Stimulated activated CD8-positive, alpha-beta memory T cell treated with anti-CD3 and anti-CD28 coated beads, Interleukin-4, amount 100 ng/mL, for 4 hours (primary cell): ENCODE data around the gene GSTP1.
A peak's percentile ranks its signal among the peaks of the same experiment; 100 is the strongest.
"Not testable (repeated sequence)": the region's sequence is repeated elsewhere in the genome, so short reads cannot be mapped to it uniquely, and the experiment has no call there.

ENCODE experiments used
- DNase-seq, 2 donors: peaks; one replicate each; pipeline ENCODE4 v3.0.0-alpha.2; 2020; ENCODE audit warnings: low read depth in 2 of 2, low spot score in 1 of 2

The GSTP1 gene

DNA sequence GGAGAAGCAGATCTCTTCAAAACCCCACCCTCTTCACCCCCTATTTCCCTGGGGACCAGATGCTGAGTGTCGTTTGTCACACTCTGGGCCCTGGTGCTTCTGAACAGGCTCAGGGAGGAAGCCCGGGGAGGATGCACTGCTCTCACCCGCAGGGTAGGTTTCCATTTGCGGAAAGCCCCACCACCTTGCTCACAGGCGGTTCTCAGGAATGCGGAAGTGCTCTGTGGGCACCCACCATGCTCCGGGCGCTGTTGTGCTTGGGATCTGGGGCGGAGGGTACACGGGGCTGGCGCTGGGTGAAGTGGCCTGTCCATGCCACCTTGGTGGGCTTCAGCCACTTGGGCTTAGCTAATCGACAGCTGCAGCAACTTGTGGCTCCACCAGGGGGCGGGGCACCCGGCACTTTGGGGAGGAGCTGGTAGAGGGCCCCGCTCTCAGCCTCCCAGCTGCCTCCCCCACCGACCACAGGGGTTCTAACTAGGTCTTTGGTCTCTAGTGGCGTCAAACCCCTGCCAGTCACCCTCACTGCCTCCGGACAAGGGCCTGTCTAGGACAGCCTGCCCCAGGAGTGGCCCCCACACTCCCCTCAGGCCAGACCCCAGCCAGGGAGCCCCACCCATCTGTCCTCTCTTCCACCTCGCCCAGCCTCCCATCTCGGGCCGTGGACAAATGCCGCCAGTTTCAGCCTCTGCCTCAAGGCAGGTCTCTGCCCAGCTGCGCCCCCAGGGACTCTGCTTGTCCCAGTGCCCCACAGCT lies 30.5 kb downstream of the GSTP1 start:
- peak; percentile 70 to 74 for DNase-seq

DNA sequence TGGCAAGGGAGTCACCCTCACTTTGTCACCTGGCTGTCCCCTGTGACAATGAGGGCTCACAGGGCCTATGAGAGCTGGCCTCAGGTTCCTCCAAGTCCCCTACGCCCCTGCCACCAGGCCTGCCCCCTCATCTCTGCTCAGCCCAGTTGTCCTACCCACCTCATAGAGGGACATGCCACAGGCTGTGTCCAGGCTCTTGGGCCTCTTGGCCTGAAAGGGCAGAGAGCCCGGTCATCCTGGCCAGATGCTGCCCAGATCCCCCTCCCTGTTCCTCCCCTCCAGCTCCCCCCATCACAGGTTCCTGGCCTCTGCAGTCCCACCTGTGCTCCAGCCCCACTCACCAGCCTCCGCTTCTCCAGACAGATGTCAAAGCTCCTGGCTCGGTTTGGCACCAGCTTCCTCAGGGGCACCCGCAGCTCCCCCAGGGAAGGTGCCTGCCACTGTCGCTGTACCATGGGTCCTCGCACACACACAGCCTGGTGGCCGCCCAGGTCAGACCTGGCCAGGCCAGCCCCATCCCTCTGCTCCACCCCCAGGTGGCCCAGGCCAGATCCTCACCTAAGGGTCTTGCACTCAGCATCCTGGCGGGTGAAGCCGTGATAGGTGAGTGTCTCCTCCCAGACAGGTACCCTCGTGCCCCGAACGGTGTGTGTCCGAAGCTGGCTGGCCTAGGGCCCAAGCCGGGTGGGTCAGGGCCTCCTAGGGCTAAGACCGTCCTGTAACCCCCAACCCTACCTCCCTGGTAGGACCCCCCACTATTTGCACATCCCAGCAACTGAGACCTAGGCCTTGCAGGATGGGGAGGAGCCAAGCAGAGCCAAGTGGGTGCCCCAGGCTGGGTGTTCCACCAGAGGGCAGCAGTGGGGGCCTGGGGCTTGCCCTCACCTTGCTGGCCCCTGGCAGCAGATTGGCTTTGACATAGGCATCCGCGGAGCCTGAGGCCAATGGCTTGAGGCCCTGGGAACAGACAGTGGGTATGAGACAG lies 31.4 kb downstream of the GSTP1 start:
- no peak for DNase-seq

DNA sequence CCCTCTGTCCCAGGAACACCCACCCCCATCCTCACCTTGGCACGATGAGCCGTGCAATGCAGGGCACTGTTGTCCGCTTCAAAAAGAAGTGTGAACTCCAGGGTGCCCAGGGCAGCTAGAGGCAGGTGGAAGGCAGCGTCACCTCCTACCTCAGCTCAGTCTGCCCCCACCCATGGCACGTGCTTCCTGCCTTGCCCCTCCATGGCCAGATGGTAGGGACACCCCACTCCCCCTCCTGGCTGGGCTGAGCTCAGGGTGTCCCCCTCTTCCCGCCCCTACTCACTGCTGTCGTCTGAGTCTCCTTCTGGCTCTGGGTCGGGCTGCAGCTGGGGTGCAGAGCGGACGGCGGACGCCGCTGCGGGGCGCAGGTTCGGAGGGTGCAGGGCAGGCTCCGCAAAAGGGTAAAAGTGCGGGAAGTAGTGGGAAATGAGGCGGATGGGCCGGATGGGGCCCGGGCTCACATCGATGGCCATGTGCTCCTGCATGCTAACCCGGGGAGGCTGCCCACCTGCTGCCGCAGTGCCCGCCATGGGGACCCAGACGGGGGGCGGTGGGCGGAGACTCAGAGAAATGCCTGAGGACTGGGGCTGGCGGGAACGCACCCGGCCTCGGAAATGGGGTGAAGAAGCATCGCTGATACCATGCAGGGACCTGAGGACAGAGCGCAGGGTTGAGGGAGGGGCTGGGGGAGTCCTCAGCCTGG lies 32.3 kb downstream of the GSTP1 start:
- no peak for DNase-seq

DNA sequence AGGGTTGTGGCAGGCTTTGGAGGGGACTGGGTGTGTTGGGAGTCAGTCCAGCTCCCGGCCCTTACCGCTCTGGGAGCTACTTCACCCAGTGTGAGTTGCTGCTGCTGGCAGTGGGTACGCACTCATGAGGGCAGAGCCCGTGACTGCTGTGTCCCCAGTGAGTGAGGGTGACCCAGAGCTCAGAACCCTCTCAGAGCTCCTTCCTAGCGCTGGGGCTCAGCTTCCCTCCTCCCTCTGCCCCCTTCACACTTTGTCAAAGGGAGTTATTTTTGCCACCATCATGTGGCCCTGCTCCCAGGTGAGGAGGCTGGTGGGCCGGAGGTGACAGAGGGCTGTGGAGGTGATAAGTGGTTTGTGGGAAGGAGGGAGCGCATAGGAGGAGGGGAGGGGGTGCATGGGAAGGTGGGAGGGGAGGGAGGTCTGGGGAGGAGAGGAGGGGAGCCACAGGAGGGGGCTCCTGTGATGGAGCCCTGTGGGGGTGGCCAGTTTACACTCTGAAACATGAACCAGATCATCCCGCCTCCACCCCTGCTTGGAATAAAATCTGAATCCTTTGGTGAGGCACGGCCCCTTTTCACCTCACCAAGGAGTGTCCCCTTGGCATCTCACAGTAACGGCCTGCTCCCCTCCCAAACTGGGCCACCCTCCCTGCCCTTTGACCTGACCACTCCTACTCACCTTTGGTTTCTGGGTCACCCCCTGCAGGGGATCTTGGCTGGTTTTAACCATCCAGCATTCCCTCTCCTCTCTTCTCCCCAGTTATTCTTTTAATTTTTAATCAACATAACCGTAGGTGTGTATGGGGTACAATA lies 33.0 kb downstream of the GSTP1 start:
- DNase-seq: no peak

DNA sequence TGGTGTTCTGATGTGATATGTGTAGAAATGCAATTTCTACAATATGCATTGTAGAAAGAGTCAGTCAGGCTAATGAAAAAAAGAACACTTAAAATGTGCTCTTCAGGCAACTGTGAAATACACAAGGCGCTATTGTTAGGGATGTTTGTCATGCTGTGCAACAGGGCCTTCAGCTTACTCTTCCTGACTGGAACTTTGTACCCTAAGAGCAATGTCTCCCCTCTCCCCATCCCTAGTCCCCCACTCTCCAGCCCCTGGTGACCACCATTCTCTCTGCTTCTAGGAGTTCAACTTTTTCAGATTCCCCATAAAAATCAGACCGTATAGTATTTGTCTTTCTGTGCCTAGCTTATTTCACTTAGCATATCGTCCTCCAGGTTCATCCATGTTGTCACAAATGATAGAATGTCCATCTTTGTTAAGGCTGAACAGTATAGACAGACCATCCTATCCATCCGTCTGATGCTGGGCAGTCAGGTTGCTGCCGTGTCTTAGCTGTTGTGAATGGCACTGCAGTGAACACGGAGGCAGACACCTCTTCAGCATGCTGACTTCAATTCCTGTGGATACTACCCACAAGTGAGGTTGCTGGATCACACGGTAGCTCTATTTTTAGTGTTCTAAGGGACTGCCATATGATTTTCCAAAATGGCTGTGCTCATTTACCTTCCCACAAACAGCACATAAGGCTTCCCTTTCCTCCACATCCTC lies 33.8 kb downstream of the GSTP1 start:
- no peak for DNase-seq

DNA sequence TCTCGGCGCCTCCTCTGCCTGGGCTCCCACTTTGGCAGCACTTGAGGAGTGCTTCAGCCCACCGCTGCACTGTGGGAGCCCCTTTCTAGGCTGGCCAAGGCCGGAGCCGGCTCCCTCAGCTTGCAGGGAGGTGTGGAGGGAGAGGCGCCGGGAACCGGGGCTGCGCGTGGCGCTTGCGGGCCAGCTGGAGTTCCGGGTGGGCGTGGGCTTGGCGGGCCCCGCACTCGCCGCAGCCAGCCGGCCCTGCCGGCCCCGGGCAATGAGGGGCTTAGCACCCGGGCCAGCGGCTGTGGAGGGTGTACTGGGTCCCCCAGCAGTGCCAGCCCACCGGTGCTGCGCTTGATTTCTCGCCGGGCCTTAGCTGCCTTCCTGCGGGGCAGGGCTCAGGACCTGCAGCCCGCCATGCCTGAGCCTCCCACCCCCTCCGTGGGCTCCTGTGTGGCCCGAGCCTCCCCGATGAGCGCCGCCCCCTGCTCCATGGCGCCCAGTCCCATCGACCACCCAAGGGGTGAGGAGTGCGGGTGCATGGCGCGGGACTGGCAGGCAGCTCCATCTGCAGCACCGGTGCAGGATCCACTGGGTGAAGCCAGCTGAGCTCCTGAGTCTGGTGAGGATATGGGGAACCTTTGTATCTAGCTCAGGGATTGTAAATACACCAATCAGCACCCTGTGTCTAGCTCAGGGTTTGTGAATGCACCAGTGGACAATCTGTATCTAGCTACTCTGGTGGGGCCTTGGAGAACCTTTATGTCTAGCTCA lies 35.5 kb downstream of the GSTP1 start:
- not testable (repeated sequence) for DNase-seq

DNA sequence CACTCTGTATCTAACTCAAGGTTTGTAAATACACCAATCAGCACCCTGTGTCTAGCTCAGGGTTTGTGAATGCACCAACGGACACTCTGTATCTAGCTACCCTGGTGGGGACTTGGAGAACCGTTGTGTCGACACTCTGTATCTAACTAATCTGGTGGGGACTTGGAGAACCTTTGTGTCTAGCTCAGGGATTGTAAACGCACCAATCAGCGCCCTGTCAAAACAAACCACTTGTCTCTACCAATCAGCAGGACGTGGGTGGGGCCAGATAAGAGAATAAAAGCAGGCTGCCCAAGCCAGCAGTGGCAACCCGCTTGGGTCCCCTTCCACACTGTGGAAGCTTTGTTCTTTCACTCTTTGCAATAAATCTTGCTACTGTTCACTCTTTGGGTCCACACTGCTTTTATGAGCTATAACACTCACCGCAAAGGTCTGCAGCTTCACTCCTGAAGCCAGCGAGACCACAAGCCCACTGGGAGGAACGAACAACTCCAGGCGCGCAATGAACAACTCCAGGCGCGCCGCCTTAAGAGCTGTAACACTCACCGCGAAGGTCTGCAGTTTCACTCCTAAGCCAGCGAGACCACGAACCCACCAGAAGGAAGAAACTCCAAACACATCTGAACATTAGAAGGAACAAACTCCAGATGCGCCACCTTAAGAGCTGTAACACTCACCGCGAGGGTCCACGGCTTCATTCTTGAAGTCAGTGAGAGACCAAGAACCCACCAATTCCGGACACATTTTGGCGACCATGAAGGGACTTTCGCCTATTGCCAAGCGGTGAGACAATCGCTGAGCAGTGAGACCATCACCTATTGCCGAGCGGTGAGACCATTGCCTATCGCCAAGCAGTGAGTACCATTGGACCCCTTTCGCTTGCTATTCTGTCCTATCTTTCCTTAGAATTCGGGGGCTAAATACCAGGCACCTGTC lies 36.3 kb downstream of the GSTP1 start:
- not testable (repeated sequence) for DNase-seq

DNA sequence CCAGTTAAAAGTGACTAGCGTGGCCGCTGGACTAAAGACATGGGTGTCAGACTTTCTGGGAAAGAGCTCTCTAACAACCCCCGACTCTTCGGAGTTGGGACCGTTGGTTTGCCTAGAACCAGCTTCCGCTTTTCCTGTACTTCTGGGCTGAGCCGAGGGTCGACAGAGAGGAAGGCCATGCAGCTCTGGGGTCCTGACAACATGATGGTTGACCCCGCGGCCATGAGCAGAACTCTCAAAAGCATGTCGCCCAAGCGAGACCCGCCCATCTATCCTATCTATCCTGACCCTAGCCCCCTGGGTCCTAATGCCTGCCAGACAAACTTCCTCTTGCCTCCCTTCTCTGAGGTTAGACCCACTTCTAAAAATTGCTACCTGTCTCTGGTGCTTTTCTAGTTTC lies 37.0 kb downstream of the GSTP1 start:
- DNase-seq: not testable (repeated sequence)

DNA sequence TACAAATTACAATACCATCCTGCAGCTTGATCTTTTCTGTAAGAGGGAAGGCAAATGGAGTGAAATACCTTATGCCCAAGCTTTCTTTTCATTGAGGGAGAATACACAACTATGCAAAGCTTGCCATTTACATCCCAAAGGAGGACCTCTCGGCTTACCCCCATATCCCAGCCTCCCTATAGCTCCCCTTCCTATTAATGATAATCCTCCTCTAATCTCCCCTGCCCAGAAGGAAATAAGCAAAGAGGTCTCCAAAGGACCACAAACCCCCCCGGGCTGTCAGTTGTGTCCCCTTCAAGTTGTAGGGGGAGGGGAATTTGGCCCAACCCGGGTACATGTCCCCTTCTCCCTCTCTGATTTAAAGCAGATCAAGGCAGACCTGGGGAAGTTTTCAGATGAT lies 38.3 kb downstream of the GSTP1 start:
- not testable (repeated sequence) for DNase-seq

DNA sequence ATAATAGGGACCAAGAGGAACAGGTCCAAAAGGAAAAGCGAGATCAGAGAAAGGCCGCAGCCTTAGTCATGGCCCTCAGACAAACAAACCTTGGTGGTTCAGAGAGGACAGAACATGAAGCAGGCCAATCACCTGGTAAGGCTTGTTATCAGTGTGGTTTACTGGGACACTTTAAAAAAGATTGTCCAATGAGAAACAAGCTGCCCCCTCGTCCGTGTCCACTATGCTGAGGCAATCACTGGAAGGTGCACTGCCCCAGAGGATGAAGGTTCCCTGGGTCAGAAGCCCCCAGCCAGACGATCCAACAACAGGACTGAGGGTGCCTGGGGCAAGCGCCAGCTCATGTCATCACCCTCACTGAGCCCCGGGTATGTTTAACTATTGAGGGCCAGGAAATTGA lies 39.3 kb downstream of the GSTP1 start:
- not testable (repeated sequence) for DNase-seq

DNA sequence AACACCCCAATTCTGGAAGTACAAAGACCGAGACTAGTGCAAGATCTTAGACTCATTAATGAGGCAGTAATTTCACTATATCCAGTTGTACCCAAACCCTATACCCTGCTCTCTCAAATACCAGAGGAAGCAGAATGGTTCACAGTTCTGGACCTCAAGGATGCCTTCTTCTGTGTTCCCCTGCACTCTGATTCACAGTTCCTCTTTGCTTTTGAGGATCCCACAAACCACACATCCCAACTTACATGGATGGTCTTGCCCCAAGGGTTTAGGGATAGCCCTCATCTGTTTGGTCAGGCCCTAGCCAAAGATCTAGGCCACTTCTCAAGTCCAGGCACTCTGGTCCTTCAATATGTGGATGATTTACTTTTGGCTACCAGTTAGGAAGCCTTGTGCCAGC lies 40.2 kb downstream of the GSTP1 start:
- not testable (repeated sequence) for DNase-seq

DNA sequence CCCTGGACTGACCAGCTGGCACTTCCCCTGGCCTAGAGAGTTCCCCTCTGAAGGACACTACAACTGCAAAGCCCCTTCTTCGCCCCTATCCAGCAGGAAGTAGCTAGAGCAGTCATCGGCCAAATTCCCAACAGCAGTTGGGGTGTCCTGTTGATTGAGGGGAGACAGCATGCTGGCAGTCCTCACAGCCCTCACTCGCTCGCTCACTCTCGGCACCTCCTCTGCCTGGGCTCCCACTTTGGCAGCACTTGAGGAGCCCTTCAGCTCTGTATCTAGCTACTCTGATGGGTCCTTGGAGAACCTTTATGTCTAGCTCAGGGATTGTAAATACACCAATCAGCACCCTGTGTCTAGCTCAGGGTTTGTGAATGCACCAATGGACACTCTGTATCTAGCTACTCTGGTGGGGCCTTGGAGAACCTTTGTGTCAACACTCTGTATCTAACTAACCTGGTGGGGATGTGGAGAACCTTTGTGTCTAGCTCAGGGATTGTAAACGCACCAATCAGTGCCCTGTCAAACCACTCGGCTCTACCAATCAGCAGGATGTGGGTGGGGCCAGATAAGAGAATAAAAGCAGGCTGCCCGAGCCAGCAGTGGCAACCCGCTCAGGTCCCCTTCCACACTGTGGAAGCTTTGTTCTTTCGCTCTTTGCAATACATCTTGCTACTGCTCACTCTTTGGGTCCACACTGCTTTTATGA lies 42.7 kb downstream of the GSTP1 start:
- not testable (repeated sequence) for DNase-seq

DNA sequence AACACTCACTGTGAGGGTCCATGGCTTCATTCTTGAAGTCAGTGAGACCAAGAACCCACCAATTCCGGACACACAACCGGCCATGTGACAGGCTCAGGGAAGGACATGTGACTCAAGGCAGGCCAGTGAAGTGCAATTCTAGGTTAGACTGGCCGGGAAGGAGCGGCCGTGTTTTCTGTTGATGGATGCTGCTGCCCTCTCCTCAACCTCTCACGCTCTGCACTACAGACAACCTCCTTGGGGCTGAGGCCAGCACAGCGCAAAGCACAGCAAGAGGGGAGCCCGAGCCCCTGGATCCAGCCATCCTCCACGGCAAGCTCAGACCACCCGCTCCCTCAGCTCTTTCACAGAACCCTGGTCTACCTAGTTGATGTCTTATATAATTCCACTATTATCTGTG lies 43.4 kb downstream of the GSTP1 start:
- no peak for DNase-seq

DNA sequence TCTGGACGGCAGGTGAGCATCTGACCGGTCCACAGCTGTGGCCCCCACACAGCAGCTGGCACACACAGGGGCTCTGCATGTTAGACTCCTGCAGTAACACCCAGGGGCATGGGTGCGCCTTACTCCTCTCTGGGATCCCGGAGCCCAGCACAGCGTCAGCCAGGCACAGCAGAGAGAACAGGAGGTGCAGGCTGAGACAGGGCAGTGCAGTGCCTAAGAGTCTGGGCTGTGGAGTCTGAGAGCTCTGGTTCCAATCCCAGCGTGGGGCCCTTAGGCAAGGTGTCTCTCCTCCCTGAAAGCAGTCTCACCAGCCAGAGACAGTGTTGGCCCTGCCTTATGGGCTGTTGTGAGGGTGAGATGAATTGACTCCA lies 43.8 kb downstream of the GSTP1 start:
- DNase-seq: no peak

DNA sequence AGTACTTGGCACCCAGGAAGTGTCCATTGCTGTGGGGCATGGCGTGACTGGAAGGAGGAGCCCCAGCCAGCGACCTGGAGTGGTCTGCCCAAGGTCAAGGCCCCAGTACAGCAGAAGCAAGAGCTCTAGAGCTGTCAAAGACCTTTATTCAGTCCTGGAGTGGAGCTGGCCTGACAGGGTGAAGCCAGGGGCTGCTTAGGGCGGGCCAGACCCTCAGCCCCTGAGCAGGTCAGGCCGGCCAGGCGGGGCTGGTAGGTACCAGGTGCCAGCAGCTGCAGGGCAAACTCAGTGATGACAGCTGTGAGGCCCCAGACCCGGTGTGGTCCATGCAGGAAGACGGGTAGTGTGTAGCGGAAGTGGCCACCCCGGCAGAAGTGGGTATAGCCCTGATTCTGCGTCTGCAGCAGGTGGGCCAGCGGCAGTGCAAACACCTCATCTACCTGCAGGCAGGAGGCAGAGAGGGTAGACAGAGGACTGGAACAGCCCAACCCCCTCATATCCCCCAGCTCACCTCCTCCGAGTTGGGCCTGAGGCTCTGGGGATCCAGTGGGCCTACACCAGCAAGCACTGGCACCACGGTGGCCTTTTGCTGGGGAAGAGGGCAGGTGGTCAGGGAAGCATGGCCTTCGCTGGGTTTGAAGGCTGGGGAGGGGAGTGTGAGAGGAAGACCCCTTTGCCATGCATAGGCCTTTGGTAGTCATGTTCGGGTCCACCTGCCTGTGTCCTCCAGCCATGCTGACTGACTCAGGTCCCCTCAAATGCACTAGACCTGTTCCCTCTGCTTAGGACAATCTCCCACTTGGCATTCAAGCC lies 44.4 kb downstream of the GSTP1 start:
- DNase-seq: no peak

DNA sequence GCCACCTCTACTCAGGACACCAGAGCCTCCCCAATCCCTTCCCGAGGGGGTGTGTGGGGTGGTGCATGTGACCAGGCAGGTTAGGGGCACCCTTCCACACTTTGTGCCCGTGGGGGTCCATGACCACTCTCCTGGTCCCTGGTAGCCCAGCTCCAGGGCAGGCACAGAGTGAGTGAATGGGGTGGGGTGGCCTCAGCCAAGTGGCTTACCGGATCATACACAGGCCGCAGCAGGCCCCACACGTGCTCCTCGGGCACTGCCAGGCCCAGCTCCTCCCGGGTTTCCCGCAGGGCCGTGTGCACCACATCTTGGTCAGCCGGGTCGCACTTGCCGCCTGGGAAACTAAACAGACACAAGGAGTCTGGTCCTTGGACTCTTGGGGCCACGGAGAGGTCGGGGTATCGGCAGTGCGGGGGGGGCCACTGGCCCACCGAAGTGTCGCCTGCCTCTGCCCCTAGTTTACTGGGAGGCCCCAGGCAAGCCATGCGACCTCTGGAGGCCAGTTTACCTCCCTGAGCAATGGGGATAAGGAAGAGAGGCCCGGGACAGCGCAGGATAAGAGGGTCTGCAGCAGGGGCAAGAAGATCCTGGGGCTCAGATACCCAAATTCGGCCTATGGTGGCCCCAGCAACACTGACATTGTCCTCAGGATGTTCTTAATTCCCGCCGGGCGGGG lies 45.2 kb downstream of the GSTP1 start:
- no peak for DNase-seq
